T-cell (primary cell): ENCODE measurements around the gene EIF3D. TPM values are rescaled to one million over a fixed set of nuclear protein-coding genes. Genes with fewer than 3 reads are reported as not detected.
A peak's percentile ranks its signal among the peaks of the same experiment; 100 is the strongest.
"Not testable (repeated sequence)": the region's sequence is repeated elsewhere in the genome, so short reads cannot be mapped to it uniquely, and the experiment has no call there.

ENCODE experiments used
- ATAC-seq, 4 experiments: fragments of 200-7000 bp in 3 of 4; fragments of 150-1000 bp in 1 of 4; cut with Tn5 transposase; replicated peaks in 1 of 4; 1 replicate in 3 of 4; 2 replicates in 1 of 4; pipeline ENCODE4 v1.10.0; 2021; ENCODE audit warnings: moderate library complexity in 3 of 4, mild to moderate bottlenecking in 2 of 4, moderate number of reproducible peaks in 1 of 4
- CTCF ChIA-PET, 2 donors: fragments of 300-600 bp; sonication (Branson Sonifier 250); formaldehyde crosslinking; loops; one replicate each; lab custom pipeline; 2022; ENCODE audit warnings: antibody characterized with exemption in 2 of 2; lab: Charles Lee
- POLR2A ChIA-PET, 2 donors: fragments of 300-600 bp; sonication (Branson Sonifier 250); formaldehyde crosslinking; loops; one replicate each; lab custom pipeline; 2022; ENCODE audit warnings: antibody characterized with exemption in 2 of 2; lab: Charles Lee
- DNase-seq, 35 experiments: peaks; one replicate each; pipeline versions ENCODE4 v3.0.0 to v3.0.0-alpha.2; 2013 to 2023
- H3K27ac ChIP-seq: one replicate; pipeline ENCODE4 v1.5.1; 2013; ENCODE audit warnings: low read length
- H3K27me3 ChIP-seq, 2 experiments: replicated peaks in 1 of 2; 1 replicate in 1 of 2; 2 replicates in 1 of 2; pipeline versions ENCODE4 v1.6.1 to v1.7.0; 2013; ENCODE audit warnings: low read length in 1 of 2, mixed read lengths in 1 of 2; ENCODE audit not compliant: control insufficient read depth in 2 of 2, insufficient read depth in 2 of 2; ENCODE audit errors: extremely low read depth in 1 of 2
- H3K36me3 ChIP-seq, 2 donors: 1 replicate in 1 of 2; 2 replicates in 1 of 2; pipeline versions ENCODE4 v1.6.1 to v1.7.0; 2013; ENCODE audit warnings: low read length in 1 of 2; ENCODE audit not compliant: control insufficient read depth in 2 of 2, insufficient read depth in 1 of 2; ENCODE audit errors: extremely low read depth in 1 of 2
- H3K4me1 ChIP-seq, 2 experiments: 1 replicate in 1 of 2; 2 replicates in 1 of 2; pipeline versions ENCODE4 v1.6.1 to v1.7.0; 2013; ENCODE audit warnings: low read length in 2 of 2, mixed read lengths in 1 of 2; ENCODE audit not compliant: insufficient read depth in 2 of 2, control insufficient read depth in 1 of 2; ENCODE audit errors: extremely low read depth in 1 of 2
- H3K4me3 ChIP-seq, 2 donors: 1 replicate in 1 of 2; 2 replicates in 1 of 2; pipeline versions ENCODE4 v1.5.1 to v1.7.0; 2013; ENCODE audit warnings: mild to moderate bottlenecking in 2 of 2, low read length in 1 of 2, moderate library complexity in 1 of 2; ENCODE audit not compliant: control insufficient read depth in 1 of 2; ENCODE audit errors: extremely low read depth in 1 of 2
- H3K9me3 ChIP-seq: 2 replicates; pipeline ENCODE4 v1.7.0; 2013
- H3K27ac Mint-ChIP-seq, 2 donors: one replicate each; pipeline ENCODE4 v1.8.0; 2020 to 2021; ENCODE audit warnings: mild to moderate bottlenecking in 2 of 2, mixed read lengths in 2 of 2
- H3K27me3 Mint-ChIP-seq, 2 donors: one replicate each; pipeline ENCODE4 v1.8.0; 2021 to 2022; ENCODE audit warnings: mixed read lengths in 2 of 2
- H3K36me3 Mint-ChIP-seq: one replicate; pipeline ENCODE4 v1.8.0; 2021; ENCODE audit warnings: mixed read lengths
- H3K4me1 Mint-ChIP-seq, 3 donors: one replicate each; pipeline ENCODE4 v1.8.0; 2020 to 2022; ENCODE audit warnings: mixed read lengths in 3 of 3, mild to moderate bottlenecking in 1 of 3
- H3K4me3 Mint-ChIP-seq, 3 donors: one replicate each; pipeline ENCODE4 v1.8.0; 2020 to 2022; ENCODE audit warnings: mild to moderate bottlenecking in 3 of 3, mixed read lengths in 3 of 3, moderate library complexity in 3 of 3
- H3K9me3 Mint-ChIP-seq, 3 donors: one replicate each; pipeline ENCODE4 v1.8.0; 2020 to 2022; ENCODE audit warnings: mixed read lengths in 3 of 3
- WGBS: methylation state at CpG from one replicate; pipeline ENCODE4 v1.1.5; 2013; ENCODE audit warnings: missing lambda C conversion rate; ENCODE audit not compliant: insufficient coverage; 5-methylcytosine and 5-hydroxymethylcytosine counted together
- total RNA-seq, 35 experiments: library from RNA in 6 of 35; stranded (reverse) in 6 of 35; fragments of 120-200 nt in 1 of 35; gene quantifications; one replicate each; pipeline versions ENCODE4 v1.2.1 to v1.2.4 and lab custom pipeline; 2013 to 2026

Gene EIF3D
- total RNA-seq, 5 donors from 2014 or later (not counting 1 experiment from before 2014, with no cell fraction given), result 218 to 273 (median 242) TPM

GRCh38 chr22:36533320-36533719 is 4.4 kb upstream of the EIF3D start:
- not testable (repeated sequence) for H3K9me3 Mint-ChIP-seq, H3K27me3 ChIP-seq, H3K4me3 ChIP-seq, H3K27ac ChIP-seq, H3K36me3 Mint-ChIP-seq, H3K36me3 ChIP-seq, H3K27ac Mint-ChIP-seq, H3K9me3 ChIP-seq, H3K27me3 Mint-ChIP-seq, H3K4me3 Mint-ChIP-seq, ATAC-seq, DNase-seq
- CTCF ChIA-PET, result interaction anchor here in 1 of 2 donors (0.7 kb wide), 1 partner anchor 437 kb away, joined by 4 read pairs; no protein-coding TSS in a partner anchor
- WGBS, result 100% methylated on average over 1 of the region's 4 CpGs
- H3K4me1 Mint-ChIP-seq, result peaks cover 2 to 12% (median 6%) of the 10 kb centered on the region in 3 donors
- H3K4me1 ChIP-seq, result peaks cover 6 to 11% of the 10 kb centered on the region in 2 experiments
- POLR2A ChIA-PET, result interaction anchor here in 1 of 2 donors (0.7 kb wide), 1 partner anchor 63 kb away, joined by 3 read pairs; no protein-coding TSS in a partner anchor

- DNase-seq (no peak), ATAC-seq (no peak)
- Mint-ChIP-seq H3K27ac (no peak overlapping the region), H3K4me1 (peaks cover 10 to 16% (median 14%) of the 10 kb centered on the region in 3 donors), H3K36me3 (no peaks in the 10 kb centered on the region), H3K4me3 (no peak overlapping the region), H3K9me3 (no peaks in the 10 kb centered on the region), H3K27me3 (peaks cover 0 to 5% of the 10 kb centered on the region in 2 donors)
- no peak overlapping the region for H3K27ac ChIP-seq
- H3K4me3 ChIP-seq, result no peak overlapping the region
- ChIA-PET POLR2A (no interaction called here), CTCF (interaction anchor here in 1 of 2 donors (0.7 kb wide), 1 partner anchor 438 kb away, joined by 4 read pairs; no protein-coding TSS in a partner anchor)
- peaks cover 10 to 19% of the 10 kb centered on the region in 2 experiments for H3K4me1 ChIP-seq
- no peaks in the 10 kb centered on the region for H3K9me3 ChIP-seq
- H3K27me3 ChIP-seq, result no peaks in the 10 kb centered on the region
- H3K36me3 ChIP-seq, result no peaks in the 10 kb centered on the region
- WGBS, result no CpG with 5 or more reads among the region's 2 CpGs
Measured at GRCh38 chr22:36532466-36532865, 3.5 kb upstream of the EIF3D start.

- WGBS, result 17% methylated on average over 4 of the region's 8 CpGs
- Histone ChIP-seq H3K4me3 (peak overlapping the region; percentile 86 to 90), H3K27me3 (no peaks in the 10 kb centered on the region), H3K9me3 (no peaks in the 10 kb centered on the region), H3K36me3 (peaks cover 9 to 39% of the 10 kb centered on the region in 2 donors), H3K27ac (peak overlapping the region; percentile 93), H3K4me1 (peaks cover 10 to 21% of the 10 kb centered on the region in 2 experiments)
- peaks cover 20 to 25% (median 23%) of the 10 kb centered on the region in 3 donors for H3K4me1 Mint-ChIP-seq
- H3K4me3 Mint-ChIP-seq, result peak overlapping the region; percentile 89 to 95 (median 93)
- ATAC-seq (no peak), DNase-seq (no peak)
- peak overlapping the region; percentile 99 for H3K27ac Mint-ChIP-seq
- no peaks in the 10 kb centered on the region for H3K27me3 Mint-ChIP-seq
- H3K36me3 Mint-ChIP-seq, result peaks cover 35% of the 10 kb centered on the region
- CTCF ChIA-PET, result interaction anchor here in 1 of 2 donors (0.7 kb wide), 1 partner anchor 403 kb away, joined by 6 read pairs; no protein-coding TSS in a partner anchor
- POLR2A ChIA-PET, result no interaction called here
- no peaks in the 10 kb centered on the region for H3K9me3 Mint-ChIP-seq
Measured at GRCh38 chr22:36528341-36528740, 625 bp downstream of the EIF3D start.

GRCh38 chr22:36522662-36523061 is 6.3 kb downstream of the EIF3D start:
- H3K4me3 ChIP-seq, result no peak overlapping the region
- 97% methylated on average over 4 of the region's 6 CpGs for WGBS
- DNase-seq (no peak), ATAC-seq (no peak)
- H3K4me1 Mint-ChIP-seq, result peaks cover 8 to 13% (median 11%) of the 10 kb centered on the region in 3 donors
- no peaks in the 10 kb centered on the region for H3K27me3 ChIP-seq
- no peak overlapping the region for H3K27ac Mint-ChIP-seq
- H3K27ac ChIP-seq, result no peak overlapping the region
- peaks cover 0 to 4% of the 10 kb centered on the region in 2 experiments for H3K4me1 ChIP-seq
- CTCF ChIA-PET, result interaction anchor here (0.5 to 0.6 kb wide), 2 partner anchors 15 to 1285 kb away, joined by 3 read pairs; partner anchors contain the start of gene GCAT (in 1 of the 2)
- H3K27me3 Mint-ChIP-seq, result no peaks in the 10 kb centered on the region
- H3K9me3 ChIP-seq, result no peaks in the 10 kb centered on the region
- H3K36me3 ChIP-seq, result peaks cover 35 to 96% of the 10 kb centered on the region in 2 donors
- H3K4me3 Mint-ChIP-seq, result no peak overlapping the region
- peaks cover 66% of the 10 kb centered on the region for H3K36me3 Mint-ChIP-seq
- no peaks in the 10 kb centered on the region for H3K9me3 Mint-ChIP-seq
- POLR2A ChIA-PET, result no interaction called here

GRCh38 chr22:36520423-36520822 is 8.5 kb downstream of the EIF3D start:
- H3K4me3 ChIP-seq, result no peak overlapping the region

GRCh38 chr22:36519906-36520305 is 9.1 kb downstream of the EIF3D start:
- WGBS, result no CpG with 5 or more reads among the region's 2 CpGs
- CTCF ChIA-PET, H3K4me1 ChIP-seq, H3K27ac ChIP-seq, H3K27me3 ChIP-seq, H3K9me3 Mint-ChIP-seq, H3K4me3 ChIP-seq, H3K4me3 Mint-ChIP-seq, DNase-seq, H3K9me3 ChIP-seq, H3K4me1 Mint-ChIP-seq, H3K27ac Mint-ChIP-seq, POLR2A ChIA-PET, H3K27me3 Mint-ChIP-seq, ATAC-seq: not testable (repeated sequence)
- peaks cover 68% of the 10 kb centered on the region for H3K36me3 Mint-ChIP-seq
- H3K36me3 ChIP-seq, result peaks cover 50 to 98% of the 10 kb centered on the region in 2 donors

More at GRCh38 chr22:36520423-36520822, 8.5 kb downstream of the EIF3D start:
- ChIA-PET POLR2A (interaction anchor here in 1 of 2 donors (0.7 to 1.3 kb wide), 2 partner anchors 9 to 165 kb away, joined by 3 to 5 read pairs; no protein-coding TSS in a partner anchor), CTCF (no interaction called here)
- H3K27ac ChIP-seq, result no peak overlapping the region
- DNase-seq (no peak), ATAC-seq (no peak)
- H3K4me1 ChIP-seq, result no peaks in the 10 kb centered on the region
- no CpG with 5 or more reads among the region's 3 CpGs for WGBS
- Mint-ChIP-seq H3K9me3 (no peaks in the 10 kb centered on the region), H3K27ac (no peak overlapping the region), H3K27me3 (no peaks in the 10 kb centered on the region), H3K36me3 (peaks cover 68% of the 10 kb centered on the region), H3K4me1 (no peaks in the 10 kb centered on the region), H3K4me3 (no peak overlapping the region)
- H3K36me3 ChIP-seq, result peaks cover 48 to 99% of the 10 kb centered on the region in 2 donors
- no peaks in the 10 kb centered on the region for H3K27me3 ChIP-seq
- no peaks in the 10 kb centered on the region for H3K9me3 ChIP-seq
